GM12891 (cell line): ENCODE measurements around the gene PRKCE.

Experiments used
- PAX5 ChIP-seq: IDR thresholded peaks from 2 replicates; pipeline ENCODE4 v1.6.1; 2011; ENCODE audit warnings: low read length, moderate library complexity, mild to moderate bottlenecking; ENCODE audit not compliant: insufficient read depth, severe bottlenecking
- POLR2A ChIP-seq: IDR thresholded peaks from 2 replicates; pipeline ENCODE4 v1.6.1; 2011; ENCODE audit warnings: low read depth, low read length, control low read depth
- POLR2AphosphoS5 ChIP-seq: IDR thresholded peaks from 2 replicates; pipeline ENCODE4 v1.6.1; 2011; ENCODE audit warnings: low read depth, low read length, control low read depth
- POU2F2 ChIP-seq: IDR thresholded peaks from 2 replicates; pipeline ENCODE4 v1.6.1; 2011; ENCODE audit warnings: low read depth, mild to moderate bottlenecking, control low read depth, low read length, moderate library complexity
- SPI1 ChIP-seq: IDR thresholded peaks from 2 replicates; pipeline ENCODE4 v1.6.1; 2011; ENCODE audit warnings: low read depth, low read length, control low read depth
- TAF1 ChIP-seq: IDR thresholded peaks from 2 replicates; pipeline ENCODE4 v1.6.1; 2011; ENCODE audit warnings: low read depth, low read length, control low read depth

- no peak for TF ChIP-seq POLR2AphosphoS5
- TF ChIP-seq PAX5, result no peak
- no peak for TF ChIP-seq POLR2A
- no peak for TF ChIP-seq TAF1
- no peak for TF ChIP-seq SPI1
- TF ChIP-seq POU2F2, result no peak
Observed at GRCh38 chr2:46075848-46076247, 424.4 kb downstream of the PRKCE start.
